Suprapubic skin (tissue), 4 donors: ENCODE results near the gene CDC6. TPM values are rescaled to one million over a fixed set of nuclear protein-coding genes. Genes with fewer than 3 reads are reported as not detected.

Experiments used
- DNase-seq, 2 donors: peaks; one replicate each; pipeline ENCODE4 v3.0.0-alpha.2; 2019; ENCODE audit warnings: low spot score in 2 of 2
- H3K27ac ChIP-seq: fragments of 200-600 bp; sonication (generic); one replicate; pipeline ENCODE4 v1.5.1; 2019
- H3K27me3 ChIP-seq: fragments of 200-600 bp; sonication (generic); one replicate; pipeline ENCODE4 v1.5.1; 2019
- H3K36me3 ChIP-seq: fragments of 200-600 bp; sonication (generic); one replicate; pipeline ENCODE4 v1.5.1; 2019
- H3K4me1 ChIP-seq: fragments of 200-600 bp; sonication (generic); one replicate; pipeline ENCODE4 v1.5.1; 2019
- H3K4me3 ChIP-seq: fragments of 200-600 bp; sonication (generic); one replicate; pipeline ENCODE4 v1.5.1; 2019; ENCODE audit warnings: mild to moderate bottlenecking
- H3K9me3 ChIP-seq: fragments of 200-600 bp; sonication (generic); one replicate; pipeline ENCODE4 v1.5.1; 2019
- EP300 ChIP-seq: sonication (generic); formaldehyde crosslinking; IDR thresholded peaks from one replicate; pipeline ENCODE4 v1.6.1; 2017; ENCODE audit warnings: antibody characterized with exemption
- POLR2A ChIP-seq, 2 donors: fragments of 450-650 bp; IDR thresholded peaks; one replicate each; pipeline ENCODE4 v1.6.1; 2017; ENCODE audit warnings: antibody characterized with exemption in 2 of 2, mild to moderate bottlenecking in 2 of 2, moderate library complexity in 2 of 2
- POLR2AphosphoS5 ChIP-seq, 3 donors: sonication (generic); formaldehyde crosslinking; IDR thresholded peaks; one replicate each; pipeline ENCODE4 v1.6.1; 2017; ENCODE audit warnings: antibody characterized with exemption in 3 of 3
- WGBS: methylation state at CpG from one replicate; pipeline ENCODE4 v1.1.5; 2018; 5-methylcytosine and 5-hydroxymethylcytosine counted together
- total RNA-seq, 4 donors: library from RNA; depleted of rRNA; stranded (reverse); fragments of >200 nt; gene quantifications; one replicate each; pipeline ENCODE4 v1.1.0, GENCODE V29; 2016
- TF ChIP-seq, protein P1 (sequence below), 2 donors: fragments of 200-600 bp in 1 of 2; fragments of 450-650 bp in 1 of 2; sonication (generic) in 1 of 2; IDR thresholded peaks; one replicate each; pipeline ENCODE4 v1.5.1; 2016 to 2019; ENCODE audit warnings: antibody characterized with exemption in 2 of 2, mild to moderate bottlenecking in 1 of 2, moderate library complexity in 1 of 2

Gene CDC6
- total RNA-seq, 4 donors from 2014 or later, result 2.7 to 5.3 (median 3.3) TPM

DNA sequence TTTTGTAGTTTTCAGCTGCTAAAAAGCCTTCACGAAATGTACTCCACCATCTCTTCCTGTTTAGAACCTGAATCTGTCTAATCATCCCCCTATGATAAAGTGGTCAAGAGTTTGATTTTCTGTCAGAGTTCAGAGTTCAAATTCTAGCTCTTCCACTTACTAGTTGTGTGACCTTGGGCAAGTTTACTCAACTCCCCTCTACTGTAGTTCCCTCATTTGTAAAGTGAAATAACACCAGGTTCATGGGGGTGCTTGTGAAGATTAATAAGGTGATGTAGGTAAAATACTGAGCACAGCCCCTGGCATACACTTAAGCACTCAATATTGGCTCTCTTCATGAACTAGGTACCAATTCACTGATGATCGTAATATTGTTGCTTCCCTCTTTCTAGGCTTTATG, 1.2 kb upstream of the CDC6 start:
- Histone ChIP-seq H3K27me3 (no peaks in the 10 kb centered on the region), H3K4me1 (peaks cover 43% of the 10 kb centered on the region), H3K27ac (no peak overlapping the region), H3K36me3 (peaks cover 4% of the 10 kb centered on the region), H3K9me3 (no peaks in the 10 kb centered on the region), H3K4me3 (no peak overlapping the region)
- WGBS, result 99% methylated on average over 2 of the region's 2 CpGs
- TF ChIP-seq POLR2AphosphoS5 (IDR thresholded peaks at IDR 0.05) (no peak), EP300 (no peak), POLR2A (IDR thresholded peaks at IDR 0.05) (no peak)
- TF ChIP-seq, protein P1, sequence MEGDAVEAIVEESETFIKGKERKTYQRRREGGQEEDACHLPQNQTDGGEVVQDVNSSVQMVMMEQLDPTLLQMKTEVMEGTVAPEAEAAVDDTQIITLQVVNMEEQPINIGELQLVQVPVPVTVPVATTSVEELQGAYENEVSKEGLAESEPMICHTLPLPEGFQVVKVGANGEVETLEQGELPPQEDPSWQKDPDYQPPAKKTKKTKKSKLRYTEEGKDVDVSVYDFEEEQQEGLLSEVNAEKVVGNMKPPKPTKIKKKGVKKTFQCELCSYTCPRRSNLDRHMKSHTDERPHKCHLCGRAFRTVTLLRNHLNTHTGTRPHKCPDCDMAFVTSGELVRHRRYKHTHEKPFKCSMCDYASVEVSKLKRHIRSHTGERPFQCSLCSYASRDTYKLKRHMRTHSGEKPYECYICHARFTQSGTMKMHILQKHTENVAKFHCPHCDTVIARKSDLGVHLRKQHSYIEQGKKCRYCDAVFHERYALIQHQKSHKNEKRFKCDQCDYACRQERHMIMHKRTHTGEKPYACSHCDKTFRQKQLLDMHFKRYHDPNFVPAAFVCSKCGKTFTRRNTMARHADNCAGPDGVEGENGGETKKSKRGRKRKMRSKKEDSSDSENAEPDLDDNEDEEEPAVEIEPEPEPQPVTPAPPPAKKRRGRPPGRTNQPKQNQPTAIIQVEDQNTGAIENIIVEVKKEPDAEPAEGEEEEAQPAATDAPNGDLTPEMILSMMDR (IDR thresholded peaks at IDR 0.05), result no peak
- DNase-seq, result no peak

DNA sequence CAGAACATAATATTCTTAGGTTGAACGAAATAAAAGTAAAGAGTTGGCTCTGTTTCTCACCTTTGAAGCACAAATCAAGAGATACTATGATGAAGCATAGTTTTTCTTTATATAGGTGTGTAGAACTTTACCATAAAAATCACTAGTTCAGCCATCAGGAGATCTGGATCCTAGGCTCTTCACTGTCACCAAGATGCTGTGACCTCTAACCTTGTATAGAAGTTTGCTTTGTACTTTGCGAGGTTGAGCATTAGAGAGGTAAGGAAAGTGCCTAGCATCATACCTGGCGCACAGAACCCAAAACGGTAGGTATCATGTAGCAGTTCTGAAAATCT, 553 bp upstream of the CDC6 start:
- no peak for DNase-seq
- Histone ChIP-seq H3K27ac (no peak overlapping the region), H3K9me3 (no peaks in the 10 kb centered on the region), H3K36me3 (no peaks in the 10 kb centered on the region), H3K4me1 (peaks cover 43% of the 10 kb centered on the region), H3K4me3 (peak overlapping the region; percentile 58), H3K27me3 (no peaks in the 10 kb centered on the region)
- 45% methylated on average over 4 of the region's 4 CpGs for WGBS
- TF ChIP-seq POLR2A (IDR thresholded peaks at IDR 0.05) (no peak), EP300 (no peak)
- TF ChIP-seq, protein P1 (IDR thresholded peaks at IDR 0.05), result no peak

DNA sequence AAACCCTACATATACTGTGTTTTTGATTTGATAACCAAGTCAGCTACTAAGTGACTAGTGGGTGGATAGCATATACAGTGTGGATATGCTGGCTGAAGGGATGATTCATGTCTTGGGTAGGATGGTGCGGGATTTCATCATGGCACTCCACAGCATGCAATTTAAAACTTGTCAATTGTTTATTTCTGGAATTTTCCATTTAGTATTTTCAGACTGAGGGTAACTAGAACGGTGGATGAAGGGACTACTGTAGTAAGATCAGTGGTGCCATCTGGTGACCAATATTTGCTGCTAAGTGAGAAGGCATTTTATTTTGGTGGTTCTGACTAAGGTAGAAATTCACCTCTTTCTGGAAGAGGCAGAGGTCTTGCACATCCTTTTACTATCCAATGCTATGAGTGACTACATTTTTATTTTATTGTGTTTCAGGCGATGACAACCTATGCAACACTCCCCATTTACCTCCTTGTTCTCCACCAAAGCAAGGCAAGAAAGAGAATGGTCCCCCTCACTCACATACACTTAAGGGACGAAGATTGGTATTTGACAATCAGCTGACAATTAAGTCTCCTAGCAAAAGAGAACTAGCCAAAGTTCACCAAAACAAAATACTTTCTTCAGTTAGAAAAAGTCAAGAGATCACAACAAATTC, 3.1 kb downstream of the CDC6 start:
- no peak for DNase-seq
- no peak overlapping the region for H3K4me3 ChIP-seq
- H3K4me1 ChIP-seq, result peaks cover 23% of the 10 kb centered on the region
- H3K27ac ChIP-seq, result no peak overlapping the region
- no peaks in the 10 kb centered on the region for H3K27me3 ChIP-seq
- no peaks in the 10 kb centered on the region for H3K36me3 ChIP-seq
- H3K9me3 ChIP-seq, result no peaks in the 10 kb centered on the region
- TF ChIP-seq POLR2A (IDR thresholded peaks at IDR 0.05) (no peak), EP300 (no peak), POLR2AphosphoS5 (IDR thresholded peaks at IDR 0.05) (no peak)
- TF ChIP-seq, protein P1 (IDR thresholded peaks at IDR 0.05), result peak in 1 of 2 donors; percentile 56
- WGBS, result 49% methylated on average over 4 of the region's 4 CpGs

DNA sequence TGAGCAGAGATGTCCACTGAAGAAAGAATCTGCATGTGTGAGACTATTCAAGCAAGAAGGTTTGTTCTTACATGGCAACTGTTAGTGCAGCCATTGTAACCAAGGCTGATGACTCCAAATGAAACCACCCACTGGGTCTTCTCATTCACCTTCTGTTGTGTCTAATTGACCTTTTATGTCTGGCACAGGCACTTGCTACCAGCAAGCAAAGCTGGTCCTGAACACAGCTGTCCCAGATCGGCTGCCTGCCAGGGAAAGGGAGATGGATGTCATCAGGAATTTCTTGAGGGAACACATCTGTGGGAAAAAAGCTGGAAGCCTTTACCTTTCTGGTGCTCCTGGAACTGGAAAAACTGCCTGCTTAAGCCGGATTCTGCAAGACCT, 3.6 kb downstream of the CDC6 start:
- TF ChIP-seq POLR2AphosphoS5 (IDR thresholded peaks at IDR 0.05) (no peak), EP300 (no peak), POLR2A (IDR thresholded peaks at IDR 0.05) (no peak)
- TF ChIP-seq, protein P1 (IDR thresholded peaks at IDR 0.05), result no peak
- H3K4me3 ChIP-seq, result no peak overlapping the region
- H3K36me3 ChIP-seq, result no peaks in the 10 kb centered on the region
- DNase-seq, result no peak
- WGBS, result 89% methylated on average over 2 of the region's 2 CpGs
- H3K27ac ChIP-seq, result no peak overlapping the region
- H3K4me1 ChIP-seq, result peaks cover 23% of the 10 kb centered on the region
- no peaks in the 10 kb centered on the region for H3K27me3 ChIP-seq
- no peaks in the 10 kb centered on the region for H3K9me3 ChIP-seq

DNA sequence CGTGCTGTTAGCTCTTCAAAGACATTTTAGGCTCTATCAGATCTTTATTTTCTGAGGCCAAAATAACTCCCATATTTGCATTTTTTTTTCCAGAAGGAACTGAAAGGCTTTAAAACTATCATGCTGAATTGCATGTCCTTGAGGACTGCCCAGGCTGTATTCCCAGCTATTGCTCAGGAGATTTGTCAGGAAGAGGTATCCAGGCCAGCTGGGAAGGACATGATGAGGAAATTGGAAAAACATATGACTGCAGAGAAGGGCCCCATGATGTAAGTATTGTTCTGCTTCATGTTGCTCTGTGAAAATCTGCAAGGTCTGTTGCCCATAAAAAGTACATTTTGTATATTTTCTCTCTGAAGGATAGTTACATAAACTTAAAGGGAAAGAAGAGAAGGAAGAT, 5.7 kb downstream of the CDC6 start:
- peaks cover 13% of the 10 kb centered on the region for H3K4me1 ChIP-seq
- TF ChIP-seq EP300, result no peak
- no peak for TF ChIP-seq POLR2A (IDR thresholded peaks at IDR 0.05)
- TF ChIP-seq POLR2AphosphoS5 (IDR thresholded peaks at IDR 0.05), result no peak
- TF ChIP-seq, protein P1 (IDR thresholded peaks at IDR 0.05), result no peak
- no peaks in the 10 kb centered on the region for H3K27me3 ChIP-seq
- no peaks in the 10 kb centered on the region for H3K9me3 ChIP-seq
- WGBS, result 75% methylated on average over 1 of the region's 1 CpG
- H3K27ac ChIP-seq, result no peak overlapping the region
- no peaks in the 10 kb centered on the region for H3K36me3 ChIP-seq
- H3K4me3 ChIP-seq, result no peak overlapping the region
- no peak for DNase-seq
